ENCODE measurements around the gene MTCP1.

The MTCP1 gene

DNA sequence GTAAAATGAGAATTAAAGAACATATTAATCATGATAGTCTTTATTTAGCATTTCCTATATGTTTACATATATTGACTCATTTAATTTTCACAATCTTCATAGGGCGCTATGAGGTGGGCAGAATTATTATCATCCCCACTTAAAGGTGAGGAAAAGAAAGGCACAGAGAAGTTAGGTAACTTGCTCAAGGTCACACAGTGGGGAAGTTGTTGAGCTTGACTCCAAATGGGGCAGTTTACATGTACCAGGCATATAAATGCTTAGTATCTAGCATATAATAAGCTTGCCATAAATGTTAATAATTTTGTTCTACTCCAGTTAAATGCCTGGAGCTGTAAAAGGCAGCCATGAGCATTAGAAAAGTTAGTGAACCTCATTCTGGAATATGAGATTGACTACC is 1.5 kb downstream of the MTCP1 start:
- no peak for ATAC-seq
- TF ChIP-seq ZC3H10 (CRISPR knock-in tag; IDR thresholded peaks at IDR 0.05) (no peak), ZFP30 (CRISPR knock-in tag; IDR thresholded peaks at IDR 0.05) (no peak), CSDC2 (CRISPR knock-in tag; IDR thresholded peaks at IDR 0.05) (no peak), PPARA (CRISPR knock-in tag; IDR thresholded peaks at IDR 0.05; ENCODE audit: borderline replicate concordance) (no peak), ZNF565 (CRISPR knock-in tag; conservative IDR thresholded peaks at IDR 0.05; ENCODE audit: low read depth) (no peak), ZFP3 (CRISPR knock-in tag; IDR thresholded peaks at IDR 0.05) (no peak), RARB (CRISPR knock-in tag; IDR thresholded peaks at IDR 0.05) (no peak)
- TF ChIP-seq, protein P1, sequence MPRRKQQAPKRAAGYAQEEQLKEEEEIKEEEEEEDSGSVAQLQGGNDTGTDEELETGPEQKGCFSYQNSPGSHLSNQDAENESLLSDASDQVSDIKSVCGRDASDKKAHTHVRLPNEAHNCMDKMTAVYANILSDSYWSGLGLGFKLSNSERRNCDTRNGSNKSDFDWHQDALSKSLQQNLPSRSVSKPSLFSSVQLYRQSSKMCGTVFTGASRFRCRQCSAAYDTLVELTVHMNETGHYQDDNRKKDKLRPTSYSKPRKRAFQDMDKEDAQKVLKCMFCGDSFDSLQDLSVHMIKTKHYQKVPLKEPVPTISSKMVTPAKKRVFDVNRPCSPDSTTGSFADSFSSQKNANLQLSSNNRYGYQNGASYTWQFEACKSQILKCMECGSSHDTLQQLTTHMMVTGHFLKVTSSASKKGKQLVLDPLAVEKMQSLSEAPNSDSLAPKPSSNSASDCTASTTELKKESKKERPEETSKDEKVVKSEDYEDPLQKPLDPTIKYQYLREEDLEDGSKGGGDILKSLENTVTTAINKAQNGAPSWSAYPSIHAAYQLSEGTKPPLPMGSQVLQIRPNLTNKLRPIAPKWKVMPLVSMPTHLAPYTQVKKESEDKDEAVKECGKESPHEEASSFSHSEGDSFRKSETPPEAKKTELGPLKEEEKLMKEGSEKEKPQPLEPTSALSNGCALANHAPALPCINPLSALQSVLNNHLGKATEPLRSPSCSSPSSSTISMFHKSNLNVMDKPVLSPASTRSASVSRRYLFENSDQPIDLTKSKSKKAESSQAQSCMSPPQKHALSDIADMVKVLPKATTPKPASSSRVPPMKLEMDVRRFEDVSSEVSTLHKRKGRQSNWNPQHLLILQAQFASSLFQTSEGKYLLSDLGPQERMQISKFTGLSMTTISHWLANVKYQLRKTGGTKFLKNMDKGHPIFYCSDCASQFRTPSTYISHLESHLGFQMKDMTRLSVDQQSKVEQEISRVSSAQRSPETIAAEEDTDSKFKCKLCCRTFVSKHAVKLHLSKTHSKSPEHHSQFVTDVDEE (CRISPR knock-in tag; IDR thresholded peaks at IDR 0.05): no peak
- TF ChIP-seq, protein P2, sequence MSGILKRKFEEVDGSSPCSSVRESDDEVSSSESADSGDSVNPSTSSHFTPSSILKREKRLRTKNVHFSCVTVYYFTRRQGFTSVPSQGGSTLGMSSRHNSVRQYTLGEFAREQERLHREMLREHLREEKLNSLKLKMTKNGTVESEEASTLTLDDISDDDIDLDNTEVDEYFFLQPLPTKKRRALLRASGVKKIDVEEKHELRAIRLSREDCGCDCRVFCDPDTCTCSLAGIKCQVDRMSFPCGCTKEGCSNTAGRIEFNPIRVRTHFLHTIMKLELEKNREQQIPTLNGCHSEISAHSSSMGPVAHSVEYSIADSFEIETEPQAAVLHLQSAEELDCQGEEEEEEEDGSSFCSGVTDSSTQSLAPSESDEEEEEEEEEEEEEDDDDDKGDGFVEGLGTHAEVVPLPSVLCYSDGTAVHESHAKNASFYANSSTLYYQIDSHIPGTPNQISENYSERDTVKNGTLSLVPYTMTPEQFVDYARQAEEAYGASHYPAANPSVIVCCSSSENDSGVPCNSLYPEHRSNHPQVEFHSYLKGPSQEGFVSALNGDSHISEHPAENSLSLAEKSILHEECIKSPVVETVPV (CRISPR knock-in tag; IDR thresholded peaks at IDR 0.05): no peak
- TF ChIP-seq, protein P3, sequence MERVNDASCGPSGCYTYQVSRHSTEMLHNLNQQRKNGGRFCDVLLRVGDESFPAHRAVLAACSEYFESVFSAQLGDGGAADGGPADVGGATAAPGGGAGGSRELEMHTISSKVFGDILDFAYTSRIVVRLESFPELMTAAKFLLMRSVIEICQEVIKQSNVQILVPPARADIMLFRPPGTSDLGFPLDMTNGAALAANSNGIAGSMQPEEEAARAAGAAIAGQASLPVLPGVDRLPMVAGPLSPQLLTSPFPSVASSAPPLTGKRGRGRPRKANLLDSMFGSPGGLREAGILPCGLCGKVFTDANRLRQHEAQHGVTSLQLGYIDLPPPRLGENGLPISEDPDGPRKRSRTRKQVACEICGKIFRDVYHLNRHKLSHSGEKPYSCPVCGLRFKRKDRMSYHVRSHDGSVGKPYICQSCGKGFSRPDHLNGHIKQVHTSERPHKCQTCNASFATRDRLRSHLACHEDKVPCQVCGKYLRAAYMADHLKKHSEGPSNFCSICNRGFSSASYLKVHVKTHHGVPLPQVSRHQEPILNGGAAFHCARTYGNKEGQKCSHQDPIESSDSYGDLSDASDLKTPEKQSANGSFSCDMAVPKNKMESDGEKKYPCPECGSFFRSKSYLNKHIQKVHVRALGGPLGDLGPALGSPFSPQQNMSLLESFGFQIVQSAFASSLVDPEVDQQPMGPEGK (CRISPR knock-in tag; IDR thresholded peaks at IDR 0.05; ENCODE audit: borderline replicate concordance): no peak
- TF ChIP-seq, protein P4, sequence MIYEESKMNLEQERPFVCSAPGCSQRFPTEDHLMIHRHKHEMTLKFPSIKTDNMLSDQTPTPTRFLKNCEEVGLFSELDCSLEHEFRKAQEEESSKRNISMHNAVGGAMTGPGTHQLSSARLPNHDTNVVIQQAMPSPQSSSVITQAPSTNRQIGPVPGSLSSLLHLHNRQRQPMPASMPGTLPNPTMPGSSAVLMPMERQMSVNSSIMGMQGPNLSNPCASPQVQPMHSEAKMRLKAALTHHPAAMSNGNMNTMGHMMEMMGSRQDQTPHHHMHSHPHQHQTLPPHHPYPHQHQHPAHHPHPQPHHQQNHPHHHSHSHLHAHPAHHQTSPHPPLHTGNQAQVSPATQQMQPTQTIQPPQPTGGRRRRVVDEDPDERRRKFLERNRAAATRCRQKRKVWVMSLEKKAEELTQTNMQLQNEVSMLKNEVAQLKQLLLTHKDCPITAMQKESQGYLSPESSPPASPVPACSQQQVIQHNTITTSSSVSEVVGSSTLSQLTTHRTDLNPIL (CRISPR knock-in tag; IDR thresholded peaks at IDR 0.05; ENCODE audit: low read depth): no peak

DNA sequence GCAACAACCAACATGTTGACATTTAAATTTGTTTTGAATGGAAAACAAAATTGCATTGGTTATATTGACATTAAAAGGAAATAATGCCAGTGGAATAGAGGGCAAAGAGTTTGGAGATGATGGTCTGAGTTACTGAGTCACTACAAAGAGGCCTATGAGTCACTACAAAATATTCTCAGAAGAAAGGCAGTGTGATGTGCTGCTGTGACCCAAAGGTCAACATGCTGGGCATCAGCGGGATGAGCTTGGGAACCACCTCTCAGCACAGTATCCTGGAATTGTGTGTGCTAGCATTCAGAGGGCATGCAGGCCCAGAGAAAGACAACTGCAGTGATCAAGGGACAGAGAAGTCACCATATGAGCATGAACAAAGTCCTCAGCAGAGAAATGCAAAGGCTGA is 2.8 kb downstream of the MTCP1 start:
- no peak for TF ChIP-seq ISL1 (CRISPR knock-in tag; IDR thresholded peaks at IDR 0.05)
- no peak for TF ChIP-seq ARNTL (CRISPR knock-in tag; IDR thresholded peaks at IDR 0.05; ENCODE audit: borderline replicate concordance, low read depth)
- TF ChIP-seq ZFP3 (CRISPR knock-in tag; IDR thresholded peaks at IDR 0.05): no peak
- no peak for TF ChIP-seq PPARA (CRISPR knock-in tag; IDR thresholded peaks at IDR 0.05; ENCODE audit: borderline replicate concordance)
- TF ChIP-seq TCF4 (CRISPR knock-in tag; IDR thresholded peaks at IDR 0.05; ENCODE audit: borderline replicate concordance): no peak
- peak; percentile 8; the same call in 2 of the 3 replicates for ATAC-seq

DNA sequence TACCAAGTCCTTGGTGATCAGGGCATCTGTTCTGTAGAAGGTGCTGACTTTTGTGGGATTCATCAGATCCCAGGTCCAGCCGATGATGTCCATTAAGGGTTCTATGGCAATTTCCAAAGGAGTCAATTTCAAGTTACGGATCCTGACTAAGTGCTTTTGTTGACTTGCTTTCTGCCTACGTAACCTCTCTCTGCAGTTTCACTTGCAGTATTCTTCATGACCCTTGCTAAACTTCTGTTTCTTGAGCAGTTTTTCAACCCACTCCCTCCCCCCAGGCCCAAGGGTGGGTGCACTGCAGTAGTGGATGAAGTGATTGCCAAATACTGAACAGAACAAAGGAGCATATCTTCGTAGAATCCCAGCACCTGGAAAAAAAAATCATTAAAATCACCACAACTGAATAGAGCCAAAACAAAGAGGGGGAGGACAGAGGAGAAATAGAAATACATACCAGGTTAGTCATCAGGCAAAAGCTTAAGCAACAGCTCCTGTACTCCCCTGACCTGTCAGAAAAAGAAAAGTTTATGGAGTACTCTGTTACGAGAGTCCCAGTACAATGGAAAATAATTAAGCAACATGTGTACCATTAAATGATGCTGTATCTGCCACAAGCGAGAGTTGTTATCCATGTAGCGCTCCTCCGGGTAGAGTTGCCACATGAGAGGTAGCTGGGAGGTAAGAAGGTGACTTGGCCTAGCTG is 5.8 kb downstream of the MTCP1 start:
- TF ChIP-seq OSR1 (CRISPR knock-in tag; IDR thresholded peaks at IDR 0.05): no peak
- TF ChIP-seq GLIS3 (CRISPR knock-in tag; IDR thresholded peaks at IDR 0.05): no peak
- no peak for TF ChIP-seq ZNF565 (CRISPR knock-in tag; conservative IDR thresholded peaks at IDR 0.05; ENCODE audit: low read depth)
- TF ChIP-seq BACH2 (CRISPR knock-in tag; IDR thresholded peaks at IDR 0.05; ENCODE audit: borderline replicate concordance): no peak
- TF ChIP-seq, protein P3 (CRISPR knock-in tag; IDR thresholded peaks at IDR 0.05; ENCODE audit: borderline replicate concordance): no peak
- TF ChIP-seq RARB (CRISPR knock-in tag; IDR thresholded peaks at IDR 0.05): no peak
- TF ChIP-seq, protein P4 (CRISPR knock-in tag; IDR thresholded peaks at IDR 0.05; ENCODE audit: low read depth): no peak
- TF ChIP-seq TCF4 (CRISPR knock-in tag; IDR thresholded peaks at IDR 0.05; ENCODE audit: borderline replicate concordance): no peak
- no peak for TF ChIP-seq CSDC2 (CRISPR knock-in tag; IDR thresholded peaks at IDR 0.05)
- TF ChIP-seq PPARA (CRISPR knock-in tag; IDR thresholded peaks at IDR 0.05; ENCODE audit: borderline replicate concordance): no peak
- TF ChIP-seq ARNTL (CRISPR knock-in tag; IDR thresholded peaks at IDR 0.05; ENCODE audit: borderline replicate concordance, low read depth): no peak
- no peak for TF ChIP-seq ZNF70 (CRISPR knock-in tag; IDR thresholded peaks at IDR 0.05)
- TF ChIP-seq, protein P1 (CRISPR knock-in tag; IDR thresholded peaks at IDR 0.05): no peak
- ATAC-seq: peak; percentile 54

Data from SK-N-SH treated with all-trans-retinoic acid at 6 μM for 48 hours (cell line).